Bronchial epithelial cell (primary cell): Measurements from ENCODE around the gene TCEA2. TPM values are rescaled to one million over a fixed set of nuclear protein-coding genes. Genes with fewer than 3 reads are reported as not detected.

Experiments used
- DNase-seq: peaks from one replicate; pipeline ENCODE4 v3.0.0-alpha.2; 2010; ENCODE audit warnings: low read depth
- FAIRE-seq: peaks from 2 replicates; lab custom pipeline; 2011; peaks lifted over from hg19 to GRCh38; lab: Jason Lieb, UNC
- H3K27me3 ChIP-seq: 2 replicates; pipeline ENCODE4 v1.5.1; 2011; ENCODE audit warnings: low read length; ENCODE audit not compliant: control insufficient read depth, insufficient read depth
- H3K36me3 ChIP-seq: 2 replicates; pipeline ENCODE4 v1.5.1; 2011; ENCODE audit warnings: low read length; ENCODE audit not compliant: control insufficient read depth, insufficient read depth
- H3K4me3 ChIP-seq: 2 replicates; pipeline ENCODE4 v1.5.1; 2011; ENCODE audit warnings: mild to moderate bottlenecking, low read depth, low read length, control low read depth
- total RNA-seq: library from RNA; depleted of rRNA; stranded (reverse); fragments of >200 nt; gene quantifications from 2 replicates; pipeline ENCODE4 v1.2.1, GENCODE V29; 2014
- TF ChIP-seq, protein P1 (sequence below): IDR thresholded peaks from 2 replicates; pipeline ENCODE4 v1.5.1; 2011; ENCODE audit warnings: mild to moderate bottlenecking, moderate library complexity, low read length, control low read depth, inconsistent platforms; ENCODE audit not compliant: insufficient read depth, severe bottlenecking

The TCEA2 gene
- total RNA-seq, 1 donor from 2014 or later = 5.5 TPM

DNA sequence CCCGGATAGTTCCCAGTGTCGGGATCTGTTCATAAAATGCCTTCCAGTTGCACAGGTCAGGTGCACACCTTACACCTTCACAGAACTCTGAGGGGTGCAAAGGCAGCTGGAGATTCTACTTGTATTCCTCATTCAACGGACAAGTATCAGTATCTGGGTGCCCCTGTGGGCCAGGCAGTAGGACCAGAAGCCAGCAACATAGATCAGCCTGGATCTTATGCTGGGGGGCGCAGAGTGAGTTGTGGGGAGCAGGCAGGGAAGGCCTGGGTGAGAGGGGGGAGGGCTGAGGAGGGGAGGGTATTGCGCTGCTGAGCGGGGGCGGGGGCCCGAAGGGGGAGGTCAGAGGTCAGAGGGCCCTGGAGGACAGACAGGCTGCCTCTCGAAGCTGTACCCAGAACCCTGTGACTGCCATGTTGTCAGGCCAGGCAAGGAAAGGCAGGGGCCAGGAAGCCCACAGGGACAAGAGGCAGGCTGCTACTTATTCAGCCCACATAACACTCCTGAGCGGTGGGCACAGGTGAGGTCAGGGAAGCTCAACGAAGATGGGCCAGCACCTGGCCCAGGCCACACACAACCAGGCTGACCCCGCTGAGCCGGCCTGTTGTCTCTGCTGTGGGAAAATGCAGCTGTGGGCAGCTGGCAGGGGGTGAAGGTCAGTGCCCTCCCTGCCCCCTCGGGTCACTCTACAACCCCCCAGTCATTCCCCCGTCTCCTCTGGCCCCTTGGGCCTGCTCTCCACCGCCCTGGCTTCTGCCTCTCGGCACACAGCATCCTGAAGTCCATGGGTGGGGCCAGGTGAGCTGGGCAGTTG lies 18.0 kb downstream of the TCEA2 start:
- peaks cover 18% of the 10 kb centered on the region for H3K27me3 ChIP-seq
- no peak for FAIRE-seq
- peaks cover 1% of the 10 kb centered on the region for H3K36me3 ChIP-seq
- TF ChIP-seq, protein P1, sequence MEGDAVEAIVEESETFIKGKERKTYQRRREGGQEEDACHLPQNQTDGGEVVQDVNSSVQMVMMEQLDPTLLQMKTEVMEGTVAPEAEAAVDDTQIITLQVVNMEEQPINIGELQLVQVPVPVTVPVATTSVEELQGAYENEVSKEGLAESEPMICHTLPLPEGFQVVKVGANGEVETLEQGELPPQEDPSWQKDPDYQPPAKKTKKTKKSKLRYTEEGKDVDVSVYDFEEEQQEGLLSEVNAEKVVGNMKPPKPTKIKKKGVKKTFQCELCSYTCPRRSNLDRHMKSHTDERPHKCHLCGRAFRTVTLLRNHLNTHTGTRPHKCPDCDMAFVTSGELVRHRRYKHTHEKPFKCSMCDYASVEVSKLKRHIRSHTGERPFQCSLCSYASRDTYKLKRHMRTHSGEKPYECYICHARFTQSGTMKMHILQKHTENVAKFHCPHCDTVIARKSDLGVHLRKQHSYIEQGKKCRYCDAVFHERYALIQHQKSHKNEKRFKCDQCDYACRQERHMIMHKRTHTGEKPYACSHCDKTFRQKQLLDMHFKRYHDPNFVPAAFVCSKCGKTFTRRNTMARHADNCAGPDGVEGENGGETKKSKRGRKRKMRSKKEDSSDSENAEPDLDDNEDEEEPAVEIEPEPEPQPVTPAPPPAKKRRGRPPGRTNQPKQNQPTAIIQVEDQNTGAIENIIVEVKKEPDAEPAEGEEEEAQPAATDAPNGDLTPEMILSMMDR = no peak
- H3K4me3 ChIP-seq = no peak overlapping the region
- no peak for DNase-seq

DNA sequence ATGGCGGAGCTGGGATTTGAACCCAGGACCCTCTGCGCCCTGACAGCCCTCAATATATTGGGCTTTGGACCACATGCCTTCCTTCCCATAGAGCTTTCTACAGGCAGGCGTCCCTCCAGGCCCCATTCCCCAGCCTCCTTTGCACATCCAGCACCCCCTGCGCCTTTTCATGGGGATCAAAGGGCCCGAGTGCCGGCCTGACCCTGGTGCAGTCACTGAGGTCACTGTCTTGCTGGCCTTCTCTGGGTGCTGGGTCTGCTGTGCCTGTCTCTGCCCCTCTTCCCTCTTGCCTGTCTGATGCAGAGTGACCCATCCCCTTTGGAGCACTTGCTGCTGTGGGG lies 18.6 kb downstream of the TCEA2 start:
- no peak overlapping the region for H3K4me3 ChIP-seq
- FAIRE-seq (no peak), DNase-seq (no peak)
- TF ChIP-seq, protein P1 = no peak
- peaks cover 18% of the 10 kb centered on the region for H3K27me3 ChIP-seq
- no peaks in the 10 kb centered on the region for H3K36me3 ChIP-seq

DNA sequence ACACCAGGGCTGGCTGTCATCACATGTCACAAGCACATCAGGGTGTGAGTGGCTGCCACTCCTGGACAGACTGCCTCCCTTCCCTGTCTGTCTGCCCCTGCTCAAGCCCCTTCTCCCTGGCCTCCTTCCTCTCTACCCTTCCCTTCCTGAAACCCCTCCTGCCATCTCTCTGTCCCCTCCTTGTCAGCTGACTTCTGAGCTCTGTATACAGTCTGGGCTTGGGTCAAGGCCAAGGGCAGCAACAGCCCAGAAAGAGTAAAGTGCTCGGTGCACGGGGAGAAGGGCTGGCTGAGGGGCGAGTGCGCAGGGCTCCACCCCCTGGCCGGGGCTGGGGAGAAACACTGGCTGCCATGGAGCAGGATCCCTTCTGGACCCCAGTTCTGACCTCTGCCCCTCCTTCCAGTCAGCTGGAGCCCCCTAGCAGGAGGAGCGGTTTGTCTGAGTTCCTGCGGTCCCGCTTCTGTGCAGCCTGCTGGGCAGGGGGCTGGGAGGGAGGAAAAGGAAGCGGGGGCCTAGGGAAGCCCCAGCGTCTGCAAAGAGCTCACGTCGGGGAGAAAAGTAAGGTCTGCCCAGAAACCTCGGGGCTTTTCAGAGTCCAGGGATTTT lies 19.2 kb downstream of the TCEA2 start:
- no peak for FAIRE-seq
- Histone ChIP-seq H3K36me3 (no peaks in the 10 kb centered on the region), H3K27me3 (peaks cover 18% of the 10 kb centered on the region)

DNA sequence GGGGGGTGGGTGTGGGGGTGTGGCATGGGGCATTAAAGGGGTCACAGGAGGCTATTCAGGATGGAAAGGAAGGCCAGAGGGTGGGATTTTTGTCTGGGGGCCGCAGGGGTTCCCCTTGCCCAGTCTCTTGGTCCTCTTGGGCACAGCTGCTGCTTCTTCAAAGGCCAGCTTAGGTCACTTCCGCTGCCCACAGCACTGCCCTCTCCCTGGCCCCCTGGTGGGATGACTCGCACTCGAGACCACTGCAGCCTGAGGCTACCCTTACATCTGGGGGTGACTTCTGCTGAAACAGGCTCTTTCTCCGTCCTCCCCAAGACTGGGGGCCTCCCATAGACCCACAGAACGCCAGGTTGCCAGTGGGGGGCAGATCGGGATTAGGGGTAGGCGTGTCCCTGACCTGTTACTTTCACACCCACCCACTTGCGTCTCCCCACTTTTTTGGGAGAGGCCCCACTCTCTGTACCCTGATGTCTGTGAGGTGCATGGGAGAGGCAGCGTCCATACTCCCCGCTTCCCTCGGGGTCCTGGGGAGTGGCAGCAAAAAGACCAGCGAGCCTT lies 19.9 kb downstream of the TCEA2 start:
- Histone ChIP-seq H3K27me3 (peaks cover 18% of the 10 kb centered on the region), H3K36me3 (no peaks in the 10 kb centered on the region), H3K4me3 (no peak overlapping the region)
- TF ChIP-seq, protein P1 = no peak
- FAIRE-seq (no peak), DNase-seq (no peak)

More for the DNA sequence above, 19.2 kb downstream of the TCEA2 start:
- TF ChIP-seq, protein P1 = no peak
- H3K4me3 ChIP-seq = no peak overlapping the region
- DNase-seq = no peak

DNA sequence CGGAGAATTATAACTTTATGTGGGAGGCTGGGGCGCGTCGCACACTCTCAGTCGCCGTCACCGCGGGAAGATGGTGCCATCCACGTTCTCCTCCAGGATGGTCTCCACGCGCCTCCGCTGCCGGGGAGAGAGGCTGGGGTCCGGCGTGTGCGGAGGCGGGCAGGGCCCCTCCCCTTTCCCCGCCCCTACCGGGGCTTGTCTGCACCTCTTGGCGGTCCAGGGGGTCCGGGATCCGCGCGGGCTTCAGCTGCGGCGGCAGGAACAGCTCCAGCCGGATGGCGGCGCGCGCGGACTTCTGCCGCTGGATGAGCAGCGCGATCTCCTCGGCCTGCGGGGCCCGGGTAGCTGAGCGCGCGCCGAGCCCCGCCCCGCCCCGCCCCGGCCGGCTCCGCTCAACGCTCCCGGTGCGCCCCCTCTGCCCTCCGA lies 20.4 kb downstream of the TCEA2 start:
- Histone ChIP-seq H3K36me3 (no peaks in the 10 kb centered on the region), H3K27me3 (peaks cover 18% of the 10 kb centered on the region), H3K4me3 (peak overlapping the region; percentile 36)
- DNase-seq (peak; percentile 29), FAIRE-seq (no peak)
- TF ChIP-seq, protein P1 = peak; percentile 57
